ENCODE results near the gene NAPB.

DNA sequence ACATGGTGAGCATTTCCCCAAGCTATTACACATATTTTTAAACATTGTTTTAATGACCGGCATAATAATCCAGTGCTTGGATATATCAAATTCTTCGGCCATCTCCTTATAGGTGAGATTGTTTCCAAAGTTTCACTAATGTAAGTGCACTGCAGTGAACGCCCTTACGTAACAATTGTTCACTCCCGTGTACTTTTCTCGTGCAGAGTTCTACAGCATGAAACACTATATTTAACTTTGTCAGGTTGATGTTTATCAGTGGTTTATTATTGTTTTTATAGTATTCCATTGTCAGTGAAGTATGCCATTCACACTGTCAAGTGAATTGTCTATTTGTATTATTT lies 62.8 kb downstream of the NAPB start:
- TF ChIP-seq POLR2A (IDR thresholded peaks at IDR 0.05): no peak
- TF ChIP-seq, protein P1, sequence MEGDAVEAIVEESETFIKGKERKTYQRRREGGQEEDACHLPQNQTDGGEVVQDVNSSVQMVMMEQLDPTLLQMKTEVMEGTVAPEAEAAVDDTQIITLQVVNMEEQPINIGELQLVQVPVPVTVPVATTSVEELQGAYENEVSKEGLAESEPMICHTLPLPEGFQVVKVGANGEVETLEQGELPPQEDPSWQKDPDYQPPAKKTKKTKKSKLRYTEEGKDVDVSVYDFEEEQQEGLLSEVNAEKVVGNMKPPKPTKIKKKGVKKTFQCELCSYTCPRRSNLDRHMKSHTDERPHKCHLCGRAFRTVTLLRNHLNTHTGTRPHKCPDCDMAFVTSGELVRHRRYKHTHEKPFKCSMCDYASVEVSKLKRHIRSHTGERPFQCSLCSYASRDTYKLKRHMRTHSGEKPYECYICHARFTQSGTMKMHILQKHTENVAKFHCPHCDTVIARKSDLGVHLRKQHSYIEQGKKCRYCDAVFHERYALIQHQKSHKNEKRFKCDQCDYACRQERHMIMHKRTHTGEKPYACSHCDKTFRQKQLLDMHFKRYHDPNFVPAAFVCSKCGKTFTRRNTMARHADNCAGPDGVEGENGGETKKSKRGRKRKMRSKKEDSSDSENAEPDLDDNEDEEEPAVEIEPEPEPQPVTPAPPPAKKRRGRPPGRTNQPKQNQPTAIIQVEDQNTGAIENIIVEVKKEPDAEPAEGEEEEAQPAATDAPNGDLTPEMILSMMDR (IDR thresholded peaks at IDR 0.05): no peak
